ENCODE measurements around the gene PRKCE.

The PRKCE gene

GRCh38 chr2:45732946-45733345, 81.5 kb downstream of the PRKCE start:
- H3K36me3 Mint-ChIP-seq: no peaks in the 10 kb centered on the region
- no peak for DNase-seq (ENCODE audit: low spot score in 2 of 2)
- H3K27ac Mint-ChIP-seq: no peak overlapping the region
- H3K4me1 Mint-ChIP-seq: peaks cover 8% of the 10 kb centered on the region
- no peaks in the 10 kb centered on the region for H3K9me3 Mint-ChIP-seq
- no peak for ATAC-seq
- no peak overlapping the region for H3K4me3 Mint-ChIP-seq

- no peaks in the 10 kb centered on the region for H3K9me3 Mint-ChIP-seq
- no peak overlapping the region for H3K27ac Mint-ChIP-seq
- DNase-seq (ENCODE audit: low spot score in 2 of 2): no peak
- no peak for ATAC-seq
- no peak overlapping the region for H3K4me3 Mint-ChIP-seq
- H3K36me3 Mint-ChIP-seq: no peaks in the 10 kb centered on the region
- H3K4me1 Mint-ChIP-seq: peaks cover 14% of the 10 kb centered on the region
These were observed 82.9 kb downstream of the PRKCE start for GRCh38 chr2:45734336-45734735.

GRCh38 chr2:45734952-45735351, 83.5 kb downstream of the PRKCE start:
- H3K4me1 Mint-ChIP-seq: peaks cover 14% of the 10 kb centered on the region
- no peaks in the 10 kb centered on the region for H3K9me3 Mint-ChIP-seq
- no peak overlapping the region for H3K27ac Mint-ChIP-seq
- ATAC-seq: no peak
- H3K4me3 Mint-ChIP-seq: no peak overlapping the region
- DNase-seq (ENCODE audit: low spot score in 2 of 2): no peak
- H3K36me3 Mint-ChIP-seq: no peaks in the 10 kb centered on the region

- Mint-ChIP-seq H3K4me1 (peaks cover 20% of the 10 kb centered on the region), H3K27ac (no peak overlapping the region), H3K9me3 (no peaks in the 10 kb centered on the region), H3K4me3 (no peak overlapping the region), H3K36me3 (no peaks in the 10 kb centered on the region)
- DNase-seq (ENCODE audit: low spot score in 2 of 2) (no peak), ATAC-seq (no peak)
These were observed 85.6 kb downstream of the PRKCE start for GRCh38 chr2:45736757-45737704.

- ATAC-seq (no peak), DNase-seq (ENCODE audit: low spot score in 2 of 2) (no peak)
- no peak overlapping the region for H3K27ac Mint-ChIP-seq
- H3K36me3 Mint-ChIP-seq: no peaks in the 10 kb centered on the region
- H3K4me3 Mint-ChIP-seq: no peak overlapping the region
- no peaks in the 10 kb centered on the region for H3K9me3 Mint-ChIP-seq
- peaks cover 23% of the 10 kb centered on the region for H3K4me1 Mint-ChIP-seq
These were observed 88.5 kb downstream of the PRKCE start for GRCh38 chr2:45739796-45740485.

- no peak for ATAC-seq
- Mint-ChIP-seq H3K36me3 (no peaks in the 10 kb centered on the region), H3K9me3 (no peaks in the 10 kb centered on the region), H3K4me1 (peaks cover 17% of the 10 kb centered on the region), H3K4me3 (no peak overlapping the region), H3K27ac (no peak overlapping the region)
- DNase-seq (ENCODE audit: low spot score in 2 of 2): no peak
These were observed 89.8 kb downstream of the PRKCE start for GRCh38 chr2:45741161-45741850.

- ATAC-seq (no peak), DNase-seq (ENCODE audit: low spot score in 2 of 2) (no peak)
- Mint-ChIP-seq H3K4me1 (peaks cover 17% of the 10 kb centered on the region), H3K4me3 (no peak overlapping the region), H3K9me3 (peaks cover 6% of the 10 kb centered on the region), H3K27ac (no peak overlapping the region), H3K36me3 (no peaks in the 10 kb centered on the region)
These were observed 92.3 kb downstream of the PRKCE start for GRCh38 chr2:45743531-45744396.

GRCh38 chr2:45745231-45745630, 93.8 kb downstream of the PRKCE start:
- Mint-ChIP-seq H3K9me3 (peaks cover 6% of the 10 kb centered on the region), H3K4me3 (no peak overlapping the region), H3K36me3 (no peaks in the 10 kb centered on the region)

GRCh38 chr2:45746888-45747287, 95.4 kb downstream of the PRKCE start:
- Mint-ChIP-seq H3K9me3 (peaks cover 6% of the 10 kb centered on the region), H3K4me3 (no peak overlapping the region), H3K27ac (no peak overlapping the region), H3K36me3 (no peaks in the 10 kb centered on the region), H3K4me1 (peaks cover 20% of the 10 kb centered on the region)
- ATAC-seq (no peak), DNase-seq (ENCODE audit: low spot score in 2 of 2) (no peak)

More at GRCh38 chr2:45745231-45745630, 93.8 kb downstream of the PRKCE start:
- H3K4me1 Mint-ChIP-seq: peaks cover 17% of the 10 kb centered on the region
- ATAC-seq (no peak), DNase-seq (ENCODE audit: low spot score in 2 of 2) (no peak)
- H3K27ac Mint-ChIP-seq: no peak overlapping the region

- Mint-ChIP-seq H3K4me1 (peaks cover 20% of the 10 kb centered on the region), H3K36me3 (no peaks in the 10 kb centered on the region), H3K27ac (no peak overlapping the region), H3K9me3 (peaks cover 6% of the 10 kb centered on the region), H3K4me3 (no peak overlapping the region)
- DNase-seq (ENCODE audit: low spot score in 2 of 2): no peak
- ATAC-seq: no peak
These were observed 95.9 kb downstream of the PRKCE start for GRCh38 chr2:45747363-45747762.

- H3K36me3 Mint-ChIP-seq: no peaks in the 10 kb centered on the region
- no peak overlapping the region for H3K4me3 Mint-ChIP-seq
- DNase-seq (ENCODE audit: low spot score in 2 of 2): no peak
- peaks cover 20% of the 10 kb centered on the region for H3K4me1 Mint-ChIP-seq
- no peak for ATAC-seq
- H3K9me3 Mint-ChIP-seq: peaks cover 6% of the 10 kb centered on the region
- no peak overlapping the region for H3K27ac Mint-ChIP-seq
These were observed 96.8 kb downstream of the PRKCE start for GRCh38 chr2:45748239-45748638.

- no peak for DNase-seq (ENCODE audit: low spot score in 2 of 2)
- Mint-ChIP-seq H3K4me3 (no peak overlapping the region), H3K9me3 (peaks cover 6% of the 10 kb centered on the region), H3K36me3 (no peaks in the 10 kb centered on the region), H3K27ac (no peak overlapping the region), H3K4me1 (peaks cover 15% of the 10 kb centered on the region)
- ATAC-seq: no peak
These were observed 98.5 kb downstream of the PRKCE start for GRCh38 chr2:45750001-45750400.

- Mint-ChIP-seq H3K36me3 (no peaks in the 10 kb centered on the region), H3K27ac (no peak overlapping the region), H3K9me3 (peaks cover 6% of the 10 kb centered on the region), H3K4me1 (peaks cover 15% of the 10 kb centered on the region), H3K4me3 (no peak overlapping the region)
- ATAC-seq: peak; percentile 93
- DNase-seq (ENCODE audit: low spot score in 2 of 2): no peak
These were observed 99.0 kb downstream of the PRKCE start for GRCh38 chr2:45750484-45750883.

- Mint-ChIP-seq H3K9me3 (no peaks in the 10 kb centered on the region), H3K27ac (no peak overlapping the region), H3K4me3 (no peak overlapping the region), H3K36me3 (no peaks in the 10 kb centered on the region), H3K4me1 (peaks cover 19% of the 10 kb centered on the region)
- no peak for ATAC-seq
- no peak for DNase-seq (ENCODE audit: low spot score in 2 of 2)
These were observed 101.9 kb downstream of the PRKCE start for GRCh38 chr2:45753381-45753780.
